Measurements from ENCODE around the gene LMX1B.
"Not testable (repeated sequence)": the region's sequence is repeated elsewhere in the genome, so short reads cannot be mapped to it uniquely, and the experiment has no call there.

Gene LMX1B

GRCh38 chr9:126636983-126637798 lies 23.5 kb downstream of the LMX1B start:
- DNase-seq, result no peak

GRCh38 chr9:126638571-126639132 lies 24.9 kb downstream of the LMX1B start:
- DNase-seq, result no peak

- DNase-seq, result no peak
Measured at GRCh38 chr9:126639318-126640000, 25.7 kb downstream of the LMX1B start.

- no peak for DNase-seq
Measured at GRCh38 chr9:126641118-126641851, 27.6 kb downstream of the LMX1B start.

GRCh38 chr9:126642010-126642744 lies 28.4 kb downstream of the LMX1B start:
- no peak for DNase-seq

- no peak for DNase-seq
Measured at GRCh38 chr9:126642839-126643238, 29.1 kb downstream of the LMX1B start.

- no peak for DNase-seq
Measured at GRCh38 chr9:126643945-126644527, 30.3 kb downstream of the LMX1B start.

- no peak for DNase-seq
Measured at GRCh38 chr9:126646162-126646561, 32.4 kb downstream of the LMX1B start.

- DNase-seq, result no peak
Measured at GRCh38 chr9:126647585-126648411, 34.1 kb downstream of the LMX1B start.

GRCh38 chr9:126649477-126649876 lies 35.7 kb downstream of the LMX1B start:
- DNase-seq, result no peak

GRCh38 chr9:126650404-126651341 lies 36.9 kb downstream of the LMX1B start:
- no peak for DNase-seq

GRCh38 chr9:126652140-126652582 lies 38.4 kb downstream of the LMX1B start:
- no peak for DNase-seq

GRCh38 chr9:126654124-126654523 lies 40.4 kb downstream of the LMX1B start:
- DNase-seq, result no peak

- DNase-seq, result not testable (repeated sequence)
Measured at GRCh38 chr9:126656214-126656613, 42.5 kb downstream of the LMX1B start.

- no peak for DNase-seq
Measured at GRCh38 chr9:126658201-126658825, 44.6 kb downstream of the LMX1B start.

- no peak for DNase-seq
Measured at GRCh38 chr9:126658956-126659555, 45.3 kb downstream of the LMX1B start.

GRCh38 chr9:126661122-126661520 lies 47.4 kb downstream of the LMX1B start:
- no peak for DNase-seq

- no peak for DNase-seq
Measured at GRCh38 chr9:126661521-126662251, 48.0 kb downstream of the LMX1B start.
